WTC11 (cell line): ENCODE data around the gene FLYWCH2. TPM values are rescaled to one million over a fixed set of nuclear protein-coding genes. Genes with fewer than 3 reads are reported as not detected.

ENCODE experiments used
- ETV6 ChIP-seq: sonication (generic); formaldehyde crosslinking; IDR thresholded peaks from 2 replicates; pipeline ENCODE4 v1.8.1; 2022; ENCODE audit warnings: mild to moderate bottlenecking, missing genetic modification reagents
- FOXP1 ChIP-seq: sonication (generic); formaldehyde crosslinking; IDR thresholded peaks from 2 replicates; pipeline ENCODE4 v1.8.0; 2022; ENCODE audit warnings: missing genetic modification reagents, mild to moderate bottlenecking, moderate library complexity, borderline replicate concordance
- GTF2I ChIP-seq: fragments of 250-450 bp; sonication (Bioruptor Pico); conservative IDR thresholded peaks from 2 replicates; pipeline ENCODE4 v1.4.0; 2021; ENCODE audit warnings: mild to moderate bottlenecking
- JUN ChIP-seq: sonication (generic); formaldehyde crosslinking; IDR thresholded peaks from 2 replicates; pipeline ENCODE4 v1.8.0; 2023; ENCODE audit warnings: mild to moderate bottlenecking, missing genetic modification reagents
- MXD4 ChIP-seq: fragments of 250-450 bp; sonication (Bioruptor Pico); IDR thresholded peaks from 2 replicates; pipeline ENCODE4 v1.8.0; 2021; ENCODE audit warnings: mild to moderate bottlenecking, moderate library complexity, borderline replicate concordance
- NR1H2 ChIP-seq: sonication (generic); formaldehyde crosslinking; IDR thresholded peaks from 2 replicates; pipeline ENCODE4 v1.9.0; 2021; ENCODE audit warnings: mild to moderate bottlenecking, moderate library complexity, missing genetic modification reagents
- NR2C2 ChIP-seq: sonication (generic); formaldehyde crosslinking; IDR thresholded peaks from 2 replicates; pipeline ENCODE4 v1.8.0; 2022; ENCODE audit warnings: mild to moderate bottlenecking, missing genetic modification reagents
- SMAD3 ChIP-seq: sonication (generic); formaldehyde crosslinking; IDR thresholded peaks from 2 replicates; pipeline ENCODE4 v1.8.0; 2022; ENCODE audit warnings: missing genetic modification reagents, mild to moderate bottlenecking, borderline replicate concordance
- SP1 ChIP-seq: sonication (generic); formaldehyde crosslinking; conservative IDR thresholded peaks from 2 replicates; pipeline ENCODE4 v1.8.1; 2022; ENCODE audit warnings: missing genetic modification reagents
- total RNA-seq: library from RNA; stranded (reverse); gene quantifications from 3 replicates; pipeline ENCODE4 v1.2.3, GENCODE V29; 2021
- TF ChIP-seq, protein P1 (sequence below): sonication (generic); formaldehyde crosslinking; IDR thresholded peaks from 2 replicates; pipeline ENCODE4 v1.8.0; 2022; ENCODE audit warnings: mild to moderate bottlenecking, missing genetic modification reagents
- TF ChIP-seq, protein P2 (sequence below): sonication (generic); formaldehyde crosslinking; IDR thresholded peaks from 2 replicates; pipeline ENCODE4 v1.8.0; 2022; ENCODE audit warnings: mild to moderate bottlenecking, missing genetic modification reagents
- TF ChIP-seq, protein P3 (sequence below): fragments of 250-450 bp; sonication (Bioruptor Pico); IDR thresholded peaks from 2 replicates; pipeline ENCODE4 v1.8.0; 2021; ENCODE audit warnings: mild to moderate bottlenecking
- TF ChIP-seq, protein P4 (sequence below): sonication (generic); formaldehyde crosslinking; IDR thresholded peaks from 2 replicates; pipeline ENCODE4 v1.8.0; 2023; ENCODE audit warnings: mild to moderate bottlenecking, missing genetic modification reagents
- TF ChIP-seq, protein P5 (sequence below): sonication (generic); formaldehyde crosslinking; IDR thresholded peaks from 2 replicates; pipeline ENCODE4 v1.8.1; 2022; ENCODE audit warnings: mild to moderate bottlenecking, moderate library complexity, missing genetic modification reagents
- TF ChIP-seq, protein P6 (sequence below): fragments of 250-450 bp; sonication (Bioruptor Pico); IDR thresholded peaks from 2 replicates; pipeline ENCODE4 v1.9.0; 2021; ENCODE audit warnings: mild to moderate bottlenecking, borderline replicate concordance
- TF ChIP-seq, protein P7 (sequence below): sonication (generic); formaldehyde crosslinking; IDR thresholded peaks from 2 replicates; pipeline ENCODE4 v1.8.0; 2022; ENCODE audit warnings: mild to moderate bottlenecking, missing genetic modification reagents
- TF ChIP-seq, protein P8 (sequence below): sonication (generic); formaldehyde crosslinking; IDR thresholded peaks from 2 replicates; pipeline ENCODE4 v1.8.1; 2023; ENCODE audit warnings: mild to moderate bottlenecking, moderate library complexity, missing genetic modification reagents
- TF ChIP-seq, protein P9 (sequence below): sonication (generic); formaldehyde crosslinking; conservative IDR thresholded peaks from 2 replicates; pipeline ENCODE4 v1.8.1; 2023; ENCODE audit warnings: mild to moderate bottlenecking, low read depth, missing genetic modification reagents, moderate library complexity

Gene FLYWCH2
- total RNA-seq, 1 experiment from 2014 or later: 20.7 TPM

DNA sequence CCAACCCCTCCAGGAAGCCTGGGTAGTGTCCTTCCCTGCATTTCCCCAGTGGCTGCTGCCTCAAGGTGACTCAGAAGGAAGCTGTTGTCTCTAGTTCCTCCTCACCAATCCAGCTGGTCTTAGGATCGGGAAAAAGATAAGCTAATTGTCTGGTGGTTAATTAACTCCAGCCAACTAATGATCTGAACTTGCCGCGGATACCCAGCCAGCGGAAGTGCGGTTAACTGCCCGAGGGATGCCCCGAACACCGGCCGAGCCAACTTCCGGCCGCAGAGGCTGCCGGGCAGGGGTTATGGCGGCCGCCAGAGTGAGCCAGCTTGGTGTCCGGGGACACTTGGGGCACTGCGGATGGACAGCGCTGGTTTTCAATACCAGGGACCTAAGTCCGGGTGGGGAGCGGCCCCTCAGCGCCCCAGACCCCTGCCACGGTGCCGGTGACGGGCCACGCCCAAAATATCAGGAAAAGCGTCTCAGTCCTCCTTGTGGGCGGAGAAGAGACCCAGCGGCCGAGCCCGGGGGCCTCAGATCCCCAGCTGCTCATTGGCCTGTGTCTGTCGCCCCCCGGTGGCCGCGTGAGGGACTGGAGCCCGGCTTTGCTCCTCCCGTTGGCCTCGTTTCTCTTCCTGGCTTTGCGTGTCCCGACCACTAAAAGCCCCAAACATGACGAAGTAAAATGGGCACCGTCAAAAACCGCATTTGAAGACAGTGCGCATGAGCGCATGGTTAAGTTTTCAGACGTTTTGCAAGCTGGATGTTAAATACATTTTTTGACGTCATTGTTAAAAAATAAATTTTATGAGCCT, 14.8 kb upstream of the FLYWCH2 start (continued):
- TF ChIP-seq, protein P1, sequence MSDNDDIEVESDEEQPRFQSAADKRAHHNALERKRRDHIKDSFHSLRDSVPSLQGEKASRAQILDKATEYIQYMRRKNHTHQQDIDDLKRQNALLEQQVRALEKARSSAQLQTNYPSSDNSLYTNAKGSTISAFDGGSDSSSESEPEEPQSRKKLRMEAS (CRISPR knock-in tag): peak; percentile 82
- TF ChIP-seq SMAD3 (CRISPR knock-in tag) (0 out of 2 replicates have a peak, but pooled peaks have one; percentile 40), FOXP1 (CRISPR knock-in tag) (0 out of 2 replicates have a peak, but pooled peaks have one; percentile 15), SP1 (CRISPR knock-in tag) (peak; percentile 55; the same call in 1 of the 2 replicates), NR1H2 (CRISPR knock-in tag) (no peak), ETV6 (CRISPR knock-in tag) (no peak), GTF2I (no peak), MXD4 (CRISPR knock-in tag) (no peak), JUN (CRISPR knock-in tag) (no peak), NR2C2 (CRISPR knock-in tag) (no peak)
- TF ChIP-seq, protein P2, sequence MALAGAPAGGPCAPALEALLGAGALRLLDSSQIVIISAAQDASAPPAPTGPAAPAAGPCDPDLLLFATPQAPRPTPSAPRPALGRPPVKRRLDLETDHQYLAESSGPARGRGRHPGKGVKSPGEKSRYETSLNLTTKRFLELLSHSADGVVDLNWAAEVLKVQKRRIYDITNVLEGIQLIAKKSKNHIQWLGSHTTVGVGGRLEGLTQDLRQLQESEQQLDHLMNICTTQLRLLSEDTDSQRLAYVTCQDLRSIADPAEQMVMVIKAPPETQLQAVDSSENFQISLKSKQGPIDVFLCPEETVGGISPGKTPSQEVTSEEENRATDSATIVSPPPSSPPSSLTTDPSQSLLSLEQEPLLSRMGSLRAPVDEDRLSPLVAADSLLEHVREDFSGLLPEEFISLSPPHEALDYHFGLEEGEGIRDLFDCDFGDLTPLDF: no peak
- TF ChIP-seq, protein P3, sequence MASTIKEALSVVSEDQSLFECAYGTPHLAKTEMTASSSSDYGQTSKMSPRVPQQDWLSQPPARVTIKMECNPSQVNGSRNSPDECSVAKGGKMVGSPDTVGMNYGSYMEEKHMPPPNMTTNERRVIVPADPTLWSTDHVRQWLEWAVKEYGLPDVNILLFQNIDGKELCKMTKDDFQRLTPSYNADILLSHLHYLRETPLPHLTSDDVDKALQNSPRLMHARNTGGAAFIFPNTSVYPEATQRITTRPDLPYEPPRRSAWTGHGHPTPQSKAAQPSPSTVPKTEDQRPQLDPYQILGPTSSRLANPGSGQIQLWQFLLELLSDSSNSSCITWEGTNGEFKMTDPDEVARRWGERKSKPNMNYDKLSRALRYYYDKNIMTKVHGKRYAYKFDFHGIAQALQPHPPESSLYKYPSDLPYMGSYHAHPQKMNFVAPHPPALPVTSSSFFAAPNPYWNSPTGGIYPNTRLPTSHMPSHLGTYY (CRISPR knock-in tag): peak; percentile 30; the same call in 1 of the 2 replicates
- TF ChIP-seq, protein P4, sequence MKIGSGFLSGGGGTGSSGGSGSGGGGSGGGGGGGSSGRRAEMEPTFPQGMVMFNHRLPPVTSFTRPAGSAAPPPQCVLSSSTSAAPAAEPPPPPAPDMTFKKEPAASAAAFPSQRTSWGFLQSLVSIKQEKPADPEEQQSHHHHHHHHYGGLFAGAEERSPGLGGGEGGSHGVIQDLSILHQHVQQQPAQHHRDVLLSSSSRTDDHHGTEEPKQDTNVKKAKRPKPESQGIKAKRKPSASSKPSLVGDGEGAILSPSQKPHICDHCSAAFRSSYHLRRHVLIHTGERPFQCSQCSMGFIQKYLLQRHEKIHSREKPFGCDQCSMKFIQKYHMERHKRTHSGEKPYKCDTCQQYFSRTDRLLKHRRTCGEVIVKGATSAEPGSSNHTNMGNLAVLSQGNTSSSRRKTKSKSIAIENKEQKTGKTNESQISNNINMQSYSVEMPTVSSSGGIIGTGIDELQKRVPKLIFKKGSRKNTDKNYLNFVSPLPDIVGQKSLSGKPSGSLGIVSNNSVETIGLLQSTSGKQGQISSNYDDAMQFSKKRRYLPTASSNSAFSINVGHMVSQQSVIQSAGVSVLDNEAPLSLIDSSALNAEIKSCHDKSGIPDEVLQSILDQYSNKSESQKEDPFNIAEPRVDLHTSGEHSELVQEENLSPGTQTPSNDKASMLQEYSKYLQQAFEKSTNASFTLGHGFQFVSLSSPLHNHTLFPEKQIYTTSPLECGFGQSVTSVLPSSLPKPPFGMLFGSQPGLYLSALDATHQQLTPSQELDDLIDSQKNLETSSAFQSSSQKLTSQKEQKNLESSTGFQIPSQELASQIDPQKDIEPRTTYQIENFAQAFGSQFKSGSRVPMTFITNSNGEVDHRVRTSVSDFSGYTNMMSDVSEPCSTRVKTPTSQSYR (CRISPR knock-in tag): no peak
- TF ChIP-seq, protein P5, sequence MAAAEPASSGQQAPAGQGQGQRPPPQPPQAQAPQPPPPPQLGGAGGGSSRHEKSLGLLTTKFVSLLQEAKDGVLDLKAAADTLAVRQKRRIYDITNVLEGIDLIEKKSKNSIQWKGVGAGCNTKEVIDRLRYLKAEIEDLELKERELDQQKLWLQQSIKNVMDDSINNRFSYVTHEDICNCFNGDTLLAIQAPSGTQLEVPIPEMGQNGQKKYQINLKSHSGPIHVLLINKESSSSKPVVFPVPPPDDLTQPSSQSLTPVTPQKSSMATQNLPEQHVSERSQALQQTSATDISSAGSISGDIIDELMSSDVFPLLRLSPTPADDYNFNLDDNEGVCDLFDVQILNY: no peak
- TF ChIP-seq, protein P6, sequence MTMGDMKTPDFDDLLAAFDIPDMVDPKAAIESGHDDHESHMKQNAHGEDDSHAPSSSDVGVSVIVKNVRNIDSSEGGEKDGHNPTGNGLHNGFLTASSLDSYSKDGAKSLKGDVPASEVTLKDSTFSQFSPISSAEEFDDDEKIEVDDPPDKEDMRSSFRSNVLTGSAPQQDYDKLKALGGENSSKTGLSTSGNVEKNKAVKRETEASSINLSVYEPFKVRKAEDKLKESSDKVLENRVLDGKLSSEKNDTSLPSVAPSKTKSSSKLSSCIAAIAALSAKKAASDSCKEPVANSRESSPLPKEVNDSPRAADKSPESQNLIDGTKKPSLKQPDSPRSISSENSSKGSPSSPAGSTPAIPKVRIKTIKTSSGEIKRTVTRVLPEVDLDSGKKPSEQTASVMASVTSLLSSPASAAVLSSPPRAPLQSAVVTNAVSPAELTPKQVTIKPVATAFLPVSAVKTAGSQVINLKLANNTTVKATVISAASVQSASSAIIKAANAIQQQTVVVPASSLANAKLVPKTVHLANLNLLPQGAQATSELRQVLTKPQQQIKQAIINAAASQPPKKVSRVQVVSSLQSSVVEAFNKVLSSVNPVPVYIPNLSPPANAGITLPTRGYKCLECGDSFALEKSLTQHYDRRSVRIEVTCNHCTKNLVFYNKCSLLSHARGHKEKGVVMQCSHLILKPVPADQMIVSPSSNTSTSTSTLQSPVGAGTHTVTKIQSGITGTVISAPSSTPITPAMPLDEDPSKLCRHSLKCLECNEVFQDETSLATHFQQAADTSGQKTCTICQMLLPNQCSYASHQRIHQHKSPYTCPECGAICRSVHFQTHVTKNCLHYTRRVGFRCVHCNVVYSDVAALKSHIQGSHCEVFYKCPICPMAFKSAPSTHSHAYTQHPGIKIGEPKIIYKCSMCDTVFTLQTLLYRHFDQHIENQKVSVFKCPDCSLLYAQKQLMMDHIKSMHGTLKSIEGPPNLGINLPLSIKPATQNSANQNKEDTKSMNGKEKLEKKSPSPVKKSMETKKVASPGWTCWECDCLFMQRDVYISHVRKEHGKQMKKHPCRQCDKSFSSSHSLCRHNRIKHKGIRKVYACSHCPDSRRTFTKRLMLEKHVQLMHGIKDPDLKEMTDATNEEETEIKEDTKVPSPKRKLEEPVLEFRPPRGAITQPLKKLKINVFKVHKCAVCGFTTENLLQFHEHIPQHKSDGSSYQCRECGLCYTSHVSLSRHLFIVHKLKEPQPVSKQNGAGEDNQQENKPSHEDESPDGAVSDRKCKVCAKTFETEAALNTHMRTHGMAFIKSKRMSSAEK: peak; percentile 67; the same call in 1 of the 2 replicates
- TF ChIP-seq, protein P7, sequence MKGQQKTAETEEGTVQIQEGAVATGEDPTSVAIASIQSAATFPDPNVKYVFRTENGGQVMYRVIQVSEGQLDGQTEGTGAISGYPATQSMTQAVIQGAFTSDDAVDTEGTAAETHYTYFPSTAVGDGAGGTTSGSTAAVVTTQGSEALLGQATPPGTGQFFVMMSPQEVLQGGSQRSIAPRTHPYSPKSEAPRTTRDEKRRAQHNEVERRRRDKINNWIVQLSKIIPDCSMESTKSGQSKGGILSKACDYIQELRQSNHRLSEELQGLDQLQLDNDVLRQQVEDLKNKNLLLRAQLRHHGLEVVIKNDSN (CRISPR knock-in tag): peak; percentile 44; the same call in 1 of the 2 replicates
- TF ChIP-seq, protein P8, sequence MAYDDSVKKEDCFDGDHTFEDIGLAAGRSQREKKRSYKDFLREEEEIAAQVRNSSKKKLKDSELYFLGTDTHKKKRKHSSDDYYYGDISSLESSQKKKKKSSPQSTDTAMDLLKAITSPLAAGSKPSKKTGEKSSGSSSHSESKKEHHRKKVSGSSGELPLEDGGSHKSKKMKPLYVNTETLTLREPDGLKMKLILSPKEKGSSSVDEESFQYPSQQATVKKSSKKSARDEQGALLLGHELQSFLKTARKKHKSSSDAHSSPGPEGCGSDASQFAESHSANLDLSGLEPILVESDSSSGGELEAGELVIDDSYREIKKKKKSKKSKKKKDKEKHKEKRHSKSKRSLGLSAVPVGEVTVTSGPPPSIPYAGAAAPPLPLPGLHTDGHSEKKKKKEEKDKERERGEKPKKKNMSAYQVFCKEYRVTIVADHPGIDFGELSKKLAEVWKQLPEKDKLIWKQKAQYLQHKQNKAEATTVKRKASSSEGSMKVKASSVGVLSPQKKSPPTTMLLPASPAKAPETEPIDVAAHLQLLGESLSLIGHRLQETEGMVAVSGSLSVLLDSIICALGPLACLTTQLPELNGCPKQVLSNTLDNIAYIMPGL (CRISPR knock-in tag): peak; percentile 93
- TF ChIP-seq, protein P9, sequence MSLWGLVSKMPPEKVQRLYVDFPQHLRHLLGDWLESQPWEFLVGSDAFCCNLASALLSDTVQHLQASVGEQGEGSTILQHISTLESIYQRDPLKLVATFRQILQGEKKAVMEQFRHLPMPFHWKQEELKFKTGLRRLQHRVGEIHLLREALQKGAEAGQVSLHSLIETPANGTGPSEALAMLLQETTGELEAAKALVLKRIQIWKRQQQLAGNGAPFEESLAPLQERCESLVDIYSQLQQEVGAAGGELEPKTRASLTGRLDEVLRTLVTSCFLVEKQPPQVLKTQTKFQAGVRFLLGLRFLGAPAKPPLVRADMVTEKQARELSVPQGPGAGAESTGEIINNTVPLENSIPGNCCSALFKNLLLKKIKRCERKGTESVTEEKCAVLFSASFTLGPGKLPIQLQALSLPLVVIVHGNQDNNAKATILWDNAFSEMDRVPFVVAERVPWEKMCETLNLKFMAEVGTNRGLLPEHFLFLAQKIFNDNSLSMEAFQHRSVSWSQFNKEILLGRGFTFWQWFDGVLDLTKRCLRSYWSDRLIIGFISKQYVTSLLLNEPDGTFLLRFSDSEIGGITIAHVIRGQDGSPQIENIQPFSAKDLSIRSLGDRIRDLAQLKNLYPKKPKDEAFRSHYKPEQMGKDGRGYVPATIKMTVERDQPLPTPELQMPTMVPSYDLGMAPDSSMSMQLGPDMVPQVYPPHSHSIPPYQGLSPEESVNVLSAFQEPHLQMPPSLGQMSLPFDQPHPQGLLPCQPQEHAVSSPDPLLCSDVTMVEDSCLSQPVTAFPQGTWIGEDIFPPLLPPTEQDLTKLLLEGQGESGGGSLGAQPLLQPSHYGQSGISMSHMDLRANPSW (CRISPR knock-in tag): no peak
